HepG2 (cell line): ENCODE results near the gene DCPS. TPM values are rescaled to one million over a fixed set of nuclear protein-coding genes. Genes with fewer than 3 reads are reported as not detected.

Experiments used
- AGO1 ChIP-seq: fragments of 200-400 bp; formaldehyde crosslinking; IDR thresholded peaks from 2 replicates; pipeline ENCODE4 v1.6.1; 2017; ENCODE audit warnings: mild to moderate bottlenecking, low read depth, low read length, moderate library complexity; ENCODE audit not compliant: poor library complexity, severe bottlenecking
- ETV5 ChIP-seq: IDR thresholded peaks from 2 replicates; pipeline ENCODE4 v1.6.1; 2018; ENCODE audit warnings: missing biosample characterization, missing genetic modification reagents, inconsistent platforms, borderline replicate concordance
- GATA4 ChIP-seq: sonication (generic); IDR thresholded peaks from 2 replicates; pipeline ENCODE4 v1.6.1; 2016; ENCODE audit warnings: antibody characterized with exemption, low read depth, borderline replicate concordance
- HNRNPLL ChIP-seq: fragments of 200-400 bp; formaldehyde crosslinking; IDR thresholded peaks from 2 replicates; pipeline ENCODE4 v1.6.1; 2017; ENCODE audit warnings: mild to moderate bottlenecking, low read depth, low read length; ENCODE audit not compliant: poor library complexity, severe bottlenecking
- MLLT10 ChIP-seq: sonication (generic); formaldehyde crosslinking; IDR thresholded peaks from 2 replicates; pipeline ENCODE4 v1.4.0; 2020; ENCODE audit warnings: missing genetic modification reagents
- MYC ChIP-seq: sonication (generic); formaldehyde crosslinking; IDR thresholded peaks from 2 replicates; pipeline ENCODE4 v1.9.0; 2021; ENCODE audit warnings: missing genetic modification reagents, borderline replicate concordance
- NCOA5 ChIP-seq: sonication (generic); formaldehyde crosslinking; IDR thresholded peaks from 2 replicates; pipeline ENCODE4 v1.4.0; 2020; ENCODE audit warnings: missing genetic modification reagents
- PATZ1 ChIP-seq: sonication (generic); formaldehyde crosslinking; IDR thresholded peaks from 2 replicates; pipeline ENCODE4 v1.4.0; 2020; ENCODE audit warnings: missing genetic modification reagents
- PHF21A ChIP-seq: sonication (generic); formaldehyde crosslinking; IDR thresholded peaks from 2 replicates; pipeline ENCODE4 v1.5.0; 2020; ENCODE audit warnings: mild to moderate bottlenecking, missing genetic modification reagents
- RAD21 ChIP-seq: fragments of 450-650 bp; formaldehyde crosslinking; IDR thresholded peaks from 2 replicates; pipeline ENCODE4 v1.5.0; 2020; ENCODE audit warnings: mild to moderate bottlenecking
- SMAD3 ChIP-seq: sonication (generic); formaldehyde crosslinking; IDR thresholded peaks from 2 replicates; pipeline ENCODE4 v1.4.0; 2020; ENCODE audit warnings: missing genetic modification reagents
- SOX13 ChIP-seq, 3 experiments: fragments of 450-650 bp in 1 of 3; sonication (generic) in 1 of 3; formaldehyde crosslinking in 1 of 3; IDR thresholded peaks in 2 of 3; conservative IDR thresholded peaks in 1 of 3; 2 replicates each; pipeline versions ENCODE4 v1.5.0 to v1.6.1; 2016 to 2020; ENCODE audit warnings: antibody characterized with exemption in 1 of 3, mild to moderate bottlenecking in 1 of 3, missing compliant biosample characterization in 1 of 3, missing genetic modification reagents in 1 of 3, moderate library complexity in 1 of 3
- SRSF1 ChIP-seq: fragments of 200-400 bp; formaldehyde crosslinking; optimal IDR thresholded peaks from 2 replicates; pipeline ENCODE3; 2017; ENCODE audit warnings: mild to moderate bottlenecking, low read depth, low read length, moderate library complexity
- TBL1XR1 ChIP-seq: fragments of 150-350 bp; IDR thresholded peaks from 2 replicates; pipeline ENCODE4 v1.6.1; 2014; ENCODE audit warnings: borderline replicate concordance, low read length; ENCODE audit not compliant: partially characterized antibody
- TMF1 ChIP-seq: sonication (generic); formaldehyde crosslinking; IDR thresholded peaks from 2 replicates; pipeline ENCODE4 v1.8.1; 2022; ENCODE audit warnings: low read depth, missing genetic modification reagents
- WIZ ChIP-seq: sonication (generic); formaldehyde crosslinking; IDR thresholded peaks from 2 replicates; pipeline ENCODE4 v1.5.1; 2020; ENCODE audit warnings: mild to moderate bottlenecking, missing genetic modification reagents
- ZNF180 ChIP-seq: sonication (generic); formaldehyde crosslinking; IDR thresholded peaks from 2 replicates; pipeline ENCODE4 v1.4.0; 2020; ENCODE audit warnings: low read depth, missing genetic modification reagents, borderline replicate concordance
- ZNF383 ChIP-seq: sonication (generic); formaldehyde crosslinking; IDR thresholded peaks from 2 replicates; pipeline ENCODE4 v1.4.0; 2020; ENCODE audit warnings: missing genetic modification reagents, mild to moderate bottlenecking, borderline replicate concordance
- ZNF501 ChIP-seq: sonication (generic); formaldehyde crosslinking; IDR thresholded peaks from 2 replicates; pipeline ENCODE4 v1.5.1; 2020; ENCODE audit warnings: mild to moderate bottlenecking, moderate library complexity, missing genetic modification reagents
- ZNF615 ChIP-seq: sonication (generic); formaldehyde crosslinking; IDR thresholded peaks from 2 replicates; pipeline ENCODE4 v1.5.0; 2020; ENCODE audit warnings: mild to moderate bottlenecking, missing genetic modification reagents, borderline replicate concordance
- ZNF691 ChIP-seq: sonication (generic); formaldehyde crosslinking; IDR thresholded peaks from 2 replicates; pipeline ENCODE4 v1.4.0; 2020; ENCODE audit warnings: missing genetic modification reagents, low read depth, mild to moderate bottlenecking, borderline replicate concordance
- ZNF772 ChIP-seq: sonication (generic); formaldehyde crosslinking; IDR thresholded peaks from 2 replicates; pipeline ENCODE4 v1.5.0; 2020; ENCODE audit warnings: mild to moderate bottlenecking, missing genetic modification reagents
- ZNF790 ChIP-seq: sonication (generic); formaldehyde crosslinking; IDR thresholded peaks from 2 replicates; pipeline ENCODE4 v1.8.0; 2022; ENCODE audit warnings: missing genetic modification reagents, mild to moderate bottlenecking, borderline replicate concordance
- polyA plus RNA-seq, 8 experiments: library from polyadenylated mRNA; depleted of rRNA in 3 of 8; stranded (reverse) in 7 of 8; unstranded in 1 of 8; fragments of >200 nt; fragmentation: Illumina TruSeq in 4 of 8; extraction: Trizol in 4 of 8; gene quantifications; 2 replicates each; pipeline versions ENCODE4 v1.2.1 to v1.2.3, GENCODE V29; 2011 to 2016; ENCODE audit warnings: low read depth in 4 of 8, missing spikeins in 1 of 8, mixed read lengths in 1 of 8; ENCODE audit not compliant: insufficient read depth in 1 of 8
- total RNA-seq, 5 experiments: library from RNA; depleted of rRNA; stranded (reverse); fragments of >200 nt; fragmentation: Illumina TruSeq; extraction: Trizol; gene quantifications; 2 replicates each; pipeline ENCODE4 v1.2.3, GENCODE V29; 2016; ENCODE audit warnings: low read depth in 1 of 5

The DCPS gene
- total and polyA plus RNA-seq, 2 of the 13 experiments (the other 11 are each of a cell fraction or from before 2014, with no cell fraction given): 21.9 to 22.5 TPM

- TF ChIP-seq ZNF790 (CRISPR knock-in tag) (no peak), ZNF383 (CRISPR knock-in tag) (no peak), GATA4 (no peak), ZNF501 (no peak; the same call in 1 of the 2 replicates), RAD21 (CRISPR knock-in tag) (no peak), PATZ1 (CRISPR knock-in tag) (peak; percentile 27; the same call in 1 of the 2 replicates), MYC (CRISPR knock-in tag) (no peak), ZNF691 (CRISPR knock-in tag) (no peak), ZNF772 (CRISPR knock-in tag) (no peak; the same call in 1 of the 2 replicates), SOX13 (IDR thresholded peaks at IDR 0.05) (no peak), SOX13 (CRISPR knock-in tag; conservative IDR thresholded peaks at IDR 0.05 in 1 of 2, IDR thresholded peaks at IDR 0.05 in 1 of 2) (no peak), ZNF615 (CRISPR knock-in tag) (no peak), ETV5 (no peak), SMAD3 (CRISPR knock-in tag) (no peak), PHF21A (peak; percentile 6; the same call in 1 of the 2 replicates), WIZ (CRISPR knock-in tag) (no peak), MLLT10 (CRISPR knock-in tag) (no peak), TBL1XR1 (no peak), NCOA5 (no peak), TMF1 (CRISPR knock-in tag) (0 out of 2 replicates have a peak, but pooled peaks have one; percentile 20), AGO1 (no peak), ZNF180 (CRISPR knock-in tag) (no peak), HNRNPLL (peak; percentile 43), SRSF1 (peak; percentile 37)
Observed at GRCh38 chr11:126355926-126356897, 52.4 kb downstream of the DCPS start (continued).
